B cell (primary cell): ENCODE data around the gene CNOT8.

Source experiments
- CTCF ChIP-seq: fragments of 200-600 bp; IDR thresholded peaks from one replicate; pipeline ENCODE4 v1.8.0; 2022; ENCODE audit warnings: antibody characterized with exemption, mild to moderate bottlenecking
- EZH2 ChIP-seq: IDR thresholded peaks from 2 replicates; pipeline ENCODE4 v1.6.1; 2012; ENCODE audit warnings: borderline replicate concordance, low read depth, mild to moderate bottlenecking, moderate library complexity, low read length; ENCODE audit not compliant: insufficient read depth, poor library complexity, severe bottlenecking

DNA sequence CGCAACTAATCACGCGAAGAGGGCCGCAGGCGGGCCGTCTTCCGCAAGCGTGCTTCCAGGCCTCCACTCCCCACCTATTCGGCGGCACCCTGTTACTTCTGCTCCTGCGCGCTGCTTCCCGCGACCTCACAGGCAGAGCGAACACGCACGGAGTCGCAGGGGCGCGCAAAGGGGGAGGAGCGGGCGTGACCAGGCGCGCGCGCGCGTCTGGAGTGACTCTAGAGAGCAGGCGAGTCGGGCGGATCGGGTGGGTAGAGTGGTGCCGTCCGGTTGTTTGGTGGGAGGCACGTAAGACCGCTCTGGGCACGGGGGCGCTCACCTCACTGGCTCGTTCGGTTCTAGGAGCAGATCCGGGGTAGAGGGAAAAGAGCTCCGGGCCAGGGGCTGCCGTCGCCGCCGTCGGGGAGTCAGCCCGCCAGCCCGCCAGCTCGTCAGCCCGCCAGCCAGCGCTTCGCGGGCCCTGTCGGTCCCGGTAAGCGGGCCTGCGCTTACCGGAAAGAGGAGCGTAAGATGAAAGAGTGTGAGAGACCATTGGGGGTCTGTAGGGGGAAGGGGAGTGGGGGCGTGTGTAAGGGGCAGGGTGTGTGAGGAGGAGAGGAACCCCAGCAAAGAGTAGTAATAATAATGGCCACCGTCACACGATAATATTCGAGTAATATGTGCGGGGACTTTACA, at the start of gene CNOT8:
- TF ChIP-seq CTCF = no peak
- no peak for TF ChIP-seq EZH2
